Ovary (tissue), 3 donors: Measurements from ENCODE around the gene MYRF.

Experiments used
- POLR2A ChIP-seq: fragments of 450-650 bp; IDR thresholded peaks from one replicate; pipeline ENCODE4 v1.6.1; 2017; ENCODE audit warnings: antibody characterized with exemption, mild to moderate bottlenecking, moderate library complexity
- TF ChIP-seq, protein P1 (sequence below), 3 donors: fragments of 450-650 bp in 2 of 3; fragments of 200-600 bp in 1 of 3; IDR thresholded peaks; one replicate each; pipeline versions ENCODE4 v1.5.1 to v1.8.0; 2016 to 2022; ENCODE audit warnings: antibody characterized with exemption in 3 of 3, mild to moderate bottlenecking in 1 of 3
- donor health status: DM: no; HTN: no; CAD: no.

DNA sequence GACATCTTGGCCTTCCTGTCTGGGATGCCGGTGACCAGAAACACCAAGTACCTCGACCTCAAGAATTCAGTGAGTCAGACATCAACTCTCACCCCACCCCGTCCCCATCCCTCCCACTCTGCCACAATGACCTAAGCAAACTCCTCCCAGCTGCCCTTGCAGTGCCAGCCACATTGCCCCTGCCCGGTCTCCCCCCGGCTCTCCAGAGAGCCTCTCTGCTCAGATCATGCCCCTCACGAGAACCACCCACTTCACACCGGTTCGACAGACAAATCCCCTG lies 23.6 kb upstream of the MYRF start:
- TF ChIP-seq POLR2A, result no peak
- TF ChIP-seq, protein P1, sequence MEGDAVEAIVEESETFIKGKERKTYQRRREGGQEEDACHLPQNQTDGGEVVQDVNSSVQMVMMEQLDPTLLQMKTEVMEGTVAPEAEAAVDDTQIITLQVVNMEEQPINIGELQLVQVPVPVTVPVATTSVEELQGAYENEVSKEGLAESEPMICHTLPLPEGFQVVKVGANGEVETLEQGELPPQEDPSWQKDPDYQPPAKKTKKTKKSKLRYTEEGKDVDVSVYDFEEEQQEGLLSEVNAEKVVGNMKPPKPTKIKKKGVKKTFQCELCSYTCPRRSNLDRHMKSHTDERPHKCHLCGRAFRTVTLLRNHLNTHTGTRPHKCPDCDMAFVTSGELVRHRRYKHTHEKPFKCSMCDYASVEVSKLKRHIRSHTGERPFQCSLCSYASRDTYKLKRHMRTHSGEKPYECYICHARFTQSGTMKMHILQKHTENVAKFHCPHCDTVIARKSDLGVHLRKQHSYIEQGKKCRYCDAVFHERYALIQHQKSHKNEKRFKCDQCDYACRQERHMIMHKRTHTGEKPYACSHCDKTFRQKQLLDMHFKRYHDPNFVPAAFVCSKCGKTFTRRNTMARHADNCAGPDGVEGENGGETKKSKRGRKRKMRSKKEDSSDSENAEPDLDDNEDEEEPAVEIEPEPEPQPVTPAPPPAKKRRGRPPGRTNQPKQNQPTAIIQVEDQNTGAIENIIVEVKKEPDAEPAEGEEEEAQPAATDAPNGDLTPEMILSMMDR (IDR thresholded peaks at IDR 0.05), result no peak
